Epithelial cell of proximal tubule (primary cell): ENCODE data around the gene EXTL1. TPM values are rescaled to one million over a fixed set of nuclear protein-coding genes. Genes with fewer than 3 reads are reported as not detected.

ENCODE experiments used
- DNase-seq: peaks from one replicate; pipeline ENCODE4 v3.0.0-alpha.2; 2011; ENCODE audit warnings: low read depth
- H3K4me3 ChIP-seq: 2 replicates; pipeline ENCODE4 v1.5.1; 2011; ENCODE audit warnings: low read depth, mild to moderate bottlenecking, low read length
- CTCF ChIP-seq: conservative IDR thresholded peaks from 2 replicates; pipeline ENCODE4 v1.5.1; 2012; ENCODE audit warnings: low read depth, mild to moderate bottlenecking, low read length
- total RNA-seq: library from RNA; depleted of rRNA; stranded (reverse); fragments of >200 nt; gene quantifications from 2 replicates; pipeline ENCODE4 v1.2.3, GENCODE V29; 2015

The EXTL1 gene
- total RNA-seq: 0.07 and 0.12 TPM in 2 replicates

- DNase-seq: no peak
- no peak within 1 kb of the TSS for H3K4me3 ChIP-seq
- no peak for TF ChIP-seq CTCF
These were observed at the start of gene EXTL1 for GRCh38 chr1:26021647-26022403. Gene EXTL1 (plus strand): TSS chr1:26021775. CDS start chr1:26022647, 872 bp downstream.

GRCh38 chr1:25971811-25972180 lies 49.8 kb upstream of the EXTL1 start:
- no peak for DNase-seq
- TF ChIP-seq CTCF: no peak
- no peak overlapping the region for H3K4me3 ChIP-seq

- H3K4me3 ChIP-seq: no peak overlapping the region
- DNase-seq: no peak
- TF ChIP-seq CTCF: no peak
These were observed 47.8 kb upstream of the EXTL1 start for GRCh38 chr1:25973610-25974321.

- no peak for DNase-seq
- no peak for TF ChIP-seq CTCF
- no peak overlapping the region for H3K4me3 ChIP-seq
These were observed 43.8 kb upstream of the EXTL1 start for GRCh38 chr1:25977801-25978200.

- no peak for DNase-seq
- no peak overlapping the region for H3K4me3 ChIP-seq
- TF ChIP-seq CTCF: no peak
These were observed 43.2 kb upstream of the EXTL1 start for GRCh38 chr1:25978403-25978802.

- H3K4me3 ChIP-seq: no peak overlapping the region
- TF ChIP-seq CTCF: no peak
- no peak for DNase-seq
These were observed 42.4 kb upstream of the EXTL1 start for GRCh38 chr1:25979210-25979609.
